H1 (cell line): Measurements from ENCODE around the gene TNKS2. TPM values are rescaled to one million over a fixed set of nuclear protein-coding genes. Genes with fewer than 3 reads are reported as not detected.

ENCODE experiments used
- BRCA1 ChIP-seq: IDR thresholded peaks from 2 replicates; pipeline ENCODE4 v1.6.1; 2012; ENCODE audit warnings: low read depth, low read length, improper control_type of control experiment
- GABPA ChIP-seq: IDR thresholded peaks from 2 replicates; pipeline ENCODE4 v1.6.1; 2011; ENCODE audit warnings: mild to moderate bottlenecking, low read length, moderate library complexity, borderline replicate concordance; ENCODE audit not compliant: insufficient read depth
- RXRA ChIP-seq: IDR thresholded peaks from 2 replicates; pipeline ENCODE4 v1.6.1; 2011; ENCODE audit warnings: low read depth, mild to moderate bottlenecking, low read length, moderate library complexity; ENCODE audit not compliant: insufficient read depth
- TBP ChIP-seq: IDR thresholded peaks from 2 replicates; pipeline ENCODE4 v1.6.1; 2011; ENCODE audit warnings: low read depth, low read length, improper control_type of control experiment
- polyA plus RNA-seq, 7 experiments: library from polyadenylated mRNA; depleted of rRNA in 3 of 7; stranded (reverse) in 5 of 7; unstranded in 2 of 7; fragments of >200 nt in 5 of 7; fragments of 200-250 nt in 2 of 7; gene quantifications; 1 replicate in 5 of 7; 2 replicates in 1 of 7; 4 replicates in 1 of 7; pipeline versions ENCODE4 v1.2.1 to v1.2.3, GENCODE V29; 2011 to 2013; ENCODE audit warnings: missing spikeins in 2 of 7, mixed read lengths in 2 of 7
- total RNA-seq: library from RNA; stranded (reverse); fragmentation: NEBNext Ultra II Directional; extraction: Animal tissue kit (Norgen Biotek cat#: 25700); gene quantifications from 2 replicates; pipeline ENCODE4 v1.2.1, GENCODE V29; 2021
- TF ChIP-seq, protein P1 (sequence below): fragments of 300-600 bp; sonication (generic); IDR thresholded peaks from 2 replicates; pipeline ENCODE4 v1.7.1; 2012; ENCODE audit warnings: low read length, moderate library complexity, mild to moderate bottlenecking, inconsistent platforms; ENCODE audit not compliant: insufficient replicate concordance

TNKS2 gene
- total and polyA plus RNA-seq, 2 of the 8 experiments (the other 6 are each of a cell fraction or from before 2014, with no cell fraction given): 23.3 to 73.6 TPM

GRCh38 chr10:91762878-91763277 lies 35.3 kb upstream of the TNKS2 start (continued):
- TF ChIP-seq GABPA (no peak), RXRA (no peak), BRCA1 (no peak), TBP (no peak)
- TF ChIP-seq, protein P1, sequence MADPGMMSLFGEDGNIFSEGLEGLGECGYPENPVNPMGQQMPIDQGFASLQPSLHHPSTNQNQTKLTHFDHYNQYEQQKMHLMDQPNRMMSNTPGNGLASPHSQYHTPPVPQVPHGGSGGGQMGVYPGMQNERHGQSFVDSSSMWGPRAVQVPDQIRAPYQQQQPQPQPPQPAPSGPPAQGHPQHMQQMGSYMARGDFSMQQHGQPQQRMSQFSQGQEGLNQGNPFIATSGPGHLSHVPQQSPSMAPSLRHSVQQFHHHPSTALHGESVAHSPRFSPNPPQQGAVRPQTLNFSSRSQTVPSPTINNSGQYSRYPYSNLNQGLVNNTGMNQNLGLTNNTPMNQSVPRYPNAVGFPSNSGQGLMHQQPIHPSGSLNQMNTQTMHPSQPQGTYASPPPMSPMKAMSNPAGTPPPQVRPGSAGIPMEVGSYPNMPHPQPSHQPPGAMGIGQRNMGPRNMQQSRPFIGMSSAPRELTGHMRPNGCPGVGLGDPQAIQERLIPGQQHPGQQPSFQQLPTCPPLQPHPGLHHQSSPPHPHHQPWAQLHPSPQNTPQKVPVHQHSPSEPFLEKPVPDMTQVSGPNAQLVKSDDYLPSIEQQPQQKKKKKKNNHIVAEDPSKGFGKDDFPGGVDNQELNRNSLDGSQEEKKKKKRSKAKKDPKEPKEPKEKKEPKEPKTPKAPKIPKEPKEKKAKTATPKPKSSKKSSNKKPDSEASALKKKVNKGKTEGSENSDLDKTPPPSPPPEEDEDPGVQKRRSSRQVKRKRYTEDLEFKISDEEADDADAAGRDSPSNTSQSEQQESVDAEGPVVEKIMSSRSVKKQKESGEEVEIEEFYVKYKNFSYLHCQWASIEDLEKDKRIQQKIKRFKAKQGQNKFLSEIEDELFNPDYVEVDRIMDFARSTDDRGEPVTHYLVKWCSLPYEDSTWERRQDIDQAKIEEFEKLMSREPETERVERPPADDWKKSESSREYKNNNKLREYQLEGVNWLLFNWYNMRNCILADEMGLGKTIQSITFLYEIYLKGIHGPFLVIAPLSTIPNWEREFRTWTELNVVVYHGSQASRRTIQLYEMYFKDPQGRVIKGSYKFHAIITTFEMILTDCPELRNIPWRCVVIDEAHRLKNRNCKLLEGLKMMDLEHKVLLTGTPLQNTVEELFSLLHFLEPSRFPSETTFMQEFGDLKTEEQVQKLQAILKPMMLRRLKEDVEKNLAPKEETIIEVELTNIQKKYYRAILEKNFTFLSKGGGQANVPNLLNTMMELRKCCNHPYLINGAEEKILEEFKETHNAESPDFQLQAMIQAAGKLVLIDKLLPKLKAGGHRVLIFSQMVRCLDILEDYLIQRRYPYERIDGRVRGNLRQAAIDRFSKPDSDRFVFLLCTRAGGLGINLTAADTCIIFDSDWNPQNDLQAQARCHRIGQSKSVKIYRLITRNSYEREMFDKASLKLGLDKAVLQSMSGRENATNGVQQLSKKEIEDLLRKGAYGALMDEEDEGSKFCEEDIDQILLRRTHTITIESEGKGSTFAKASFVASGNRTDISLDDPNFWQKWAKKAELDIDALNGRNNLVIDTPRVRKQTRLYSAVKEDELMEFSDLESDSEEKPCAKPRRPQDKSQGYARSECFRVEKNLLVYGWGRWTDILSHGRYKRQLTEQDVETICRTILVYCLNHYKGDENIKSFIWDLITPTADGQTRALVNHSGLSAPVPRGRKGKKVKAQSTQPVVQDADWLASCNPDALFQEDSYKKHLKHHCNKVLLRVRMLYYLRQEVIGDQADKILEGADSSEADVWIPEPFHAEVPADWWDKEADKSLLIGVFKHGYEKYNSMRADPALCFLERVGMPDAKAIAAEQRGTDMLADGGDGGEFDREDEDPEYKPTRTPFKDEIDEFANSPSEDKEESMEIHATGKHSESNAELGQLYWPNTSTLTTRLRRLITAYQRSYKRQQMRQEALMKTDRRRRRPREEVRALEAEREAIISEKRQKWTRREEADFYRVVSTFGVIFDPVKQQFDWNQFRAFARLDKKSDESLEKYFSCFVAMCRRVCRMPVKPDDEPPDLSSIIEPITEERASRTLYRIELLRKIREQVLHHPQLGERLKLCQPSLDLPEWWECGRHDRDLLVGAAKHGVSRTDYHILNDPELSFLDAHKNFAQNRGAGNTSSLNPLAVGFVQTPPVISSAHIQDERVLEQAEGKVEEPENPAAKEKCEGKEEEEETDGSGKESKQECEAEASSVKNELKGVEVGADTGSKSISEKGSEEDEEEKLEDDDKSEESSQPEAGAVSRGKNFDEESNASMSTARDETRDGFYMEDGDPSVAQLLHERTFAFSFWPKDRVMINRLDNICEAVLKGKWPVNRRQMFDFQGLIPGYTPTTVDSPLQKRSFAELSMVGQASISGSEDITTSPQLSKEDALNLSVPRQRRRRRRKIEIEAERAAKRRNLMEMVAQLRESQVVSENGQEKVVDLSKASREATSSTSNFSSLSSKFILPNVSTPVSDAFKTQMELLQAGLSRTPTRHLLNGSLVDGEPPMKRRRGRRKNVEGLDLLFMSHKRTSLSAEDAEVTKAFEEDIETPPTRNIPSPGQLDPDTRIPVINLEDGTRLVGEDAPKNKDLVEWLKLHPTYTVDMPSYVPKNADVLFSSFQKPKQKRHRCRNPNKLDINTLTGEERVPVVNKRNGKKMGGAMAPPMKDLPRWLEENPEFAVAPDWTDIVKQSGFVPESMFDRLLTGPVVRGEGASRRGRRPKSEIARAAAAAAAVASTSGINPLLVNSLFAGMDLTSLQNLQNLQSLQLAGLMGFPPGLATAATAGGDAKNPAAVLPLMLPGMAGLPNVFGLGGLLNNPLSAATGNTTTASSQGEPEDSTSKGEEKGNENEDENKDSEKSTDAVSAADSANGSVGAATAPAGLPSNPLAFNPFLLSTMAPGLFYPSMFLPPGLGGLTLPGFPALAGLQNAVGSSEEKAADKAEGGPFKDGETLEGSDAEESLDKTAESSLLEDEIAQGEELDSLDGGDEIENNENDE: no peak
- TF ChIP-seq, all 59 proteins: peak for 0
